HG02623 (cell line): ENCODE data around the gene NCOR2.

ENCODE experiments used
- ATAC-seq: cut with Tn5 transposase; IDR thresholded peaks from one replicate; pipeline ENCODE4 v1.9.1; 2021; ENCODE audit warnings: moderate library complexity; ENCODE audit not compliant: unreplicated experiment

NCOR2 gene

DNA sequence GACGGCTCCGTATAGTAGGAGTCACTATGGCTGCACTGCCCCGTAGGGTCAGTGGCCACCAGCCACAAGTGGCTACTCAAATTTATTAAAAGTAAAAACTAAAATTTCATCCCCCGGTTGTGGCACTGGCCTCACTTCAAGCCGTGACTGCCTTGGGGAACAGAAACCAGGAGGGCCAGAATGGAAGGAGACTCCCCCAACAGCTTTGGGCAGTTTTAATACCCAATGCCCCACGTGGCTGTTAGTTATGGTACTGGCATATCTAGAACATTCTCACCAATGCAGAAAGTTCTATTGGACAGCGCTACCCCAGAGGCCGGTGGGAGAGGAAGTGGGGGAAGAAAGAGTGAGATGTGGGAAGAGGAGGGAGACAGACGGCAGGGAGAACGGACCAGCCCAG is 6.2 kb downstream of the NCOR2 start:
- ATAC-seq: no peak

GRCh38 chr12:124560146-124560890 is 7.1 kb downstream of the NCOR2 start:
- ATAC-seq: no peak

- ATAC-seq: no peak
Measured at GRCh38 chr12:124559182-124560017, 8.0 kb downstream of the NCOR2 start.

DNA sequence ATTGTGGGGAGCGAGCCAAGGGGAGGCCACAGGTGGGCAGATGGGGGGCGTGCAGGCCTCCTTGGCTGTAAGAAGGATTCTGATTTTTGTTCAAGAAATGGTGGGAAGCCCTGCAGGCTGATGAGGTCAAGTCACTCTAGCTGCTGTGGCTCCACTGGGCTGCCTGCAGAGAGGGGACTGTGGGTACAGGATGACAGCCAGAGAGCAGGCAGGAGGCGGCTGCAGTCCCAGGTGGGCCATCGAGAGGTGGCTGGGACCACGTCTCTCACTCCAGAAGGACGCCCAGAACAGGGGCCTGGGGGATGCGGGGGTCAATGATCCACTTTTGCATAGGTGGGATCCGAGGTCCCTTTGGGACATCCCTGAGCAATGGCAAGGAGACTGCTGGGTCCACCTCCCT is 9.1 kb downstream of the NCOR2 start:
- ATAC-seq: no peak

DNA sequence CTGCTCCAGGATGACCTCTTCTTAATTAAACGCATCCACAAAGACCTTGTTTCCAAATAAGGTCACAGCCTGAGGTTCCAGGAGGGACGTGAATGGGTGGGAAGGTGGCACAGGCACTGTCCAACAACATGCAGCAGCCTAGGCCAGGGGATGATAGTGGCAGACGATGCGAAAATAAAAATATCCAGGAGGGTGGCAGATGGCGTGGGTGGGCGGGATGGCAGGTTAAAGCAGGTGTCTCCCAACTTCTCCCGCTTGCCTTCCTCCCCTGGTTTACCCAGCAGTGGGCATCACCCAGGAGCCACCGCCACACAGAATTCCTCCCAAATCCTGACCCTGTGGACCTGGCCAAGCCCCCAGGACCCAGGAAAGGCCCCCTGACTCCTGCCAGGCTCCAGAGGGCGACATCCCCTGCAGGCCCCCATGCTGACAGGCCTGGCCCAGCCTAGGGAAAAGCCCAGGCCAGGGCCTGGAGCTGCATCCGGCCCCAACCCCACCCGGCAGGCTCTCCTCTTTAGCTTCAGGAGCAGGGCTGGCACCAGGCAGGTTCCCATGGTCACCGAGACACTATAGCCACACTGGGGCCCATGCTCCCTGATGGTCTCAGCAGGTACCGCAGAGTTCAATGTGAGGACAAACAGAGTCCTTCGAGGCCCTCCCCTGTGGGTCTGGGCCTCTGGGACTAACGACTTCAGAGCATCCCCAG is 9.7 kb downstream of the NCOR2 start:
- no peak for ATAC-seq

- ATAC-seq: no peak
Measured at GRCh38 chr12:124556896-124557501, 10.4 kb downstream of the NCOR2 start.

DNA sequence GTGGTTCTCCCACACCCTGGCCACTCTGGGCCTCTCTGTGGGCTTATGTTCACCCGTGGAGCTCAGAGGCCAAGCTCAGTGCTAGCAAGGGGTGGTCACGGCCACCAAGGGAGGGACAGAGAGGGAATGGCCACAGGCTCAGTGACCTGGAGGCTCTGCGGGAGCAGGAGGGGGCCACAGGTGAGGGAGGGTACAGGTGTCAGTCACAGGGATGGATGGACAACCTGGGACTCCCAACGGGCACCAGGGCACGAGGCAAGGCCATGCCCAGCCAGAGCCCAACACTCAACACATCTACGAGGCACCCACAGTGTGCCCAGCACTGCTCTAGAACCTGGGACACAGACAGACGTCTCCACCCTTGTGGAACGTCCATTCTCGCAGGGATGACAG is 11.3 kb downstream of the NCOR2 start:
- no peak for ATAC-seq

DNA sequence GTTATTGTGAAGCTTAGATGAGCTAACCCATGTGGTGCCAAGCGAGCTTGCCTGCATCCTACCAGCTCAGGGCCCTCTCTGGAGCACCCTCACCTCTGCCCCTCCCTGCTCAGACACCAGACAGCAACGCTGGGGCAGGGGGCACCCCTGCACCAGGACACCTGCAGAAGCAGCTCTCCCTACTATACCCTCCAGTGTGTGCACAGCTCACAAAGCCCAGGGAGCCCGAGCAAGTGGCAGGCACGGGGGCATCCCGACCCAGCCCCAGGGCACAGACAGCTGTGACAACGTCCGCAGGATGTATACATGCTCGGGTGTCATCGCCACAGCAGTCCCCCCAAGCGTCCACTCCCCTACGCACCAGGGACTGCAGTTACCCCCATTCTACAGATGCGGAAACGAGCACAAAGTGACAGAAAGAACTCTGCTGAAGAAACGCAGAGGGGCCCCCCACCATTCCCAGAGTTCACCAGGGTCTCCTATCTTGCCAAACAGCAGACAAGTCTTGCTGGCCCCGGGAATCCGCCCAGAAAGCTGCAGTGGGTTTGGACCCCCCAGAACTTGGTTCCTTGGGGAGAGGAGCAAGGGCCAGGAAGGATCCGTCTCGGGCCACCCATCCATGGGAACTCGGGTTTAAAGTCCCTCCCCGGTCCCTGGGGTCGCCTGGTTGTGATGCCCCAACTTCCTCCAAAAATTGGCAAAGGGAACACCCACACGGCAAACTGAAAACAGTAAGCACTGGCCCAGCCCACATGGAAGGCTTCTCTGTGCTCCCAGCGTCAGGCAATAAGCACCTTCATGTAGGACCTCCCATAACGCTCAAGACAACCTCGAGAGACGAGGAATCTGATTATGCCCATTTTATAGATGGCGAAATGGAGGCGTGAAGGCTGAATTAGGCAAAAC is 12.0 kb downstream of the NCOR2 start:
- no peak for ATAC-seq

- ATAC-seq: no peak
Measured at GRCh38 chr12:124554429-124555029, 12.9 kb downstream of the NCOR2 start.

DNA sequence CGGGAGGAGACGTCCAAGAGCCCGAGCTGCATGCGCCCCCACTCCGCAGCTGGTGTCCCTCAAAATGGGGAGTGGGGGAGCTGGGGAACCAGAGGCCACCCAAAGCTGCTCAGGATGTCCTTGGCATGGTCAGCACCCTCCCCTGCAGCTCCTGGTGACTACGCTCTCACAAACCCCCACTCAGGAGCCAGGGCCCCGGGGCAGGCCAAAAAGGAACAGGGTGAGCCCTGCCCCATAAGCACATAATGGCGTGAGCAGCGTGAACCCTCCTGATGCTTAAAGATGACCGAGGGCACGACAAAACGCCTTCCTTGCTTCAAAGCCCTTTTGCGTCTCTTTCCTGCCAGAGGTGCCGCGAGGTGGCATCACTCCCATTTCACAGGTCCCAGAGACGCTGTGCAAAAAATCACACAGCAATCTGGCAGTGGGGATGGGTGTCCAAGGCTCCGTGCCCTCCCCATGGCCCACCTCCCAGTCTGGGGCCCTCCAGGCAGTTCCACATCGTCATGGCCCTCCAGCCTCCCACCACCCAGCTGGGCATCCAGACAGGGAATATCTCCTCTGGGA is 13.5 kb downstream of the NCOR2 start:
- ATAC-seq: no peak

DNA sequence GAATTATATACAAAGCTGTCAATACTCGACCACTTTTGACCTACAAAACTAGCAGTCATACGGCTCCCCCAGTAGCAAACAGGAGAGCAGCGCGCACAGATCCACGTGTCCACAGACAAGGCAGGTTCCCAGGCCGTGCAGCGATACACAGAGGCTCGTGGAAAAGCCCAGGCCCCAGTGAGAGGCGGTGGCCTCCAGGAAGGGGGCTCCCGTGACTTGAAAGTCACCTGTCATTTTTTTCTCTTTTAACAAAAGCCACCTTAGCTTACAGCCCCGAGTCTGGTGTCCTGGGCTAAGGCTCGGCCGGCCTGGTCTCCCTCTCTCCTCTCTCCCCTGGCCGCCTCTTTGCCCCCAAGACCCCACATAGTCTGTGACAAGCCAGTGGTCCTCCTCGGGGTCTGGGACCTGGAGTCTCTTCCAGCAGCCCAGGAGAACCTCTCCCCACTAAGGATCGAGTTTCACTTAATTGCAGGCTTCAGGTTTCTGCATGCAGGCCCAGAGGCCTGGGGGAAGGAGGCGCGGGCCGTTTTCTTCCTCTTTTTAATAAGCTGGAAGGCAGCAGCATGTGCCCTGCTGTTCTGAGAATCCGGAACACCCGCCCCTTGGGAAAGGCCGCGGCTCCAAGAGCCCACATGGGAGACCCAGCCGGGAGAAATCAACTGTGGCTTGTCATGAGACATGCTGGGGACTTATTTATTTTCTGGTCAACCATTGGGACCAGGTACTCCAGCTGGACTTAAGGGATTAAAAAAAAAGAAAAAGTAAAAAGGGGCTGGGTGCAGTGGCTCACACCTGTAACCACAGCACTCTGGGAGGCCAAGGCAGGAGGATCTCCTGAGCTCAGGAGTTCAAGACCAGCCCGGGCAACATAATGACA is 15.9 kb downstream of the NCOR2 start:
- ATAC-seq: no peak

GRCh38 chr12:124550123-124551089 is 17.0 kb downstream of the NCOR2 start:
- ATAC-seq: no peak

GRCh38 chr12:124549629-124550028 is 17.8 kb downstream of the NCOR2 start:
- no peak for ATAC-seq

DNA sequence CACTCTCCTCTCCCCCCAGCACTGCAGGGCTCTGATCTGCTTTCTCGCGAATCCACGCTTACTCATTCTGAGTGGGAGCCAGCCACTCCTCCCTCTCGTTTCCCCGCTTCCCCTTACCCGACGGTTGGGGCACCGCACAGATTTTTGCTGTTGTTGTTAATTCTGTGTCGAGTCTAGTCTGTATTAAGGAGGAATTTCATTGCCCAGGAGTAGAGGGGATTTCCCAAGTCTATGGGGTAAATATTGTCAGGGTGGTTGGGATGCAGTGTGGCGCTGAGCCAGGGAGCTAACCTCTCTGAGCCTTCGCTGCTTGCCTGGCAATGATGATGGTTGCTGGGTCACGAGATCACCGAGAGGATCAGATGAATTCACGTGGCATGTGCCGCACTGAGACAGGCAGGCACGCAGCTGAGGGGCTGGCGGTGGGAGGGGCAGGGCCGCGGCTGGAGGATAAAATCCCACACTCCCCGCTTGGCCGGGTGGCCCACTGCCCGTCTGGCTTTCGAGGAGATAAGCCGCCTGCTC is 18.5 kb downstream of the NCOR2 start:
- no peak for ATAC-seq

GRCh38 chr12:124547626-124548025 is 19.8 kb downstream of the NCOR2 start:
- ATAC-seq: no peak

- peak; percentile 87 for ATAC-seq
Measured at GRCh38 chr12:124545508-124546418, 21.6 kb downstream of the NCOR2 start.
